CD4-positive, CD25-positive, alpha-beta regulatory T cell (primary cell): ENCODE measurements around the gene SYT17. TPM values are rescaled to one million over a fixed set of nuclear protein-coding genes. Genes with fewer than 3 reads are reported as not detected.

Experiments used
- ATAC-seq, 2 donors: fragments of 150-1000 bp; cut with Tn5 transposase; one replicate each; pipeline ENCODE4 v1.10.0; 2021; ENCODE audit warnings: low read depth in 2 of 2, moderate number of reproducible peaks in 2 of 2, moderate library complexity in 1 of 2
- DNase-seq, 3 donors: peaks; one replicate each; pipeline versions ENCODE4 v3.0.0 to v3.0.0-alpha.2; 2012 to 2022; ENCODE audit warnings: mixed read lengths in 1 of 3
- H3K27ac ChIP-seq: one replicate; pipeline ENCODE4 v1.7.0; 2013; ENCODE audit warnings: mild to moderate bottlenecking, low read length; ENCODE audit not compliant: insufficient read depth, poor library complexity, severe bottlenecking
- H3K27me3 ChIP-seq: one replicate; pipeline ENCODE4 v1.7.0; 2013; ENCODE audit warnings: low read length; ENCODE audit not compliant: control insufficient read depth, insufficient read depth
- H3K36me3 ChIP-seq: one replicate; pipeline ENCODE4 v1.7.0; 2013; ENCODE audit warnings: mild to moderate bottlenecking, low read length, moderate library complexity; ENCODE audit not compliant: control insufficient read depth, insufficient read depth
- H3K4me1 ChIP-seq: 2 replicates; pipeline ENCODE4 v1.7.0; 2013; ENCODE audit warnings: mild to moderate bottlenecking, low read length; ENCODE audit not compliant: insufficient read depth, control insufficient read depth, poor library complexity, severe bottlenecking
- H3K4me3 ChIP-seq: one replicate; pipeline ENCODE4 v1.7.0; 2013; ENCODE audit warnings: low read depth, mild to moderate bottlenecking, low read length, moderate library complexity
- H3K9me3 ChIP-seq, 2 experiments: 1 replicate in 1 of 2; 2 replicates in 1 of 2; pipeline ENCODE4 v1.7.0; 2013; ENCODE audit warnings: low read length in 2 of 2, mild to moderate bottlenecking in 1 of 2, moderate library complexity in 1 of 2; ENCODE audit not compliant: control insufficient read depth in 2 of 2
- H3K27ac Mint-ChIP-seq, 3 donors: one replicate each; pipeline ENCODE4 v1.8.0; 2020 to 2022; ENCODE audit warnings: mild to moderate bottlenecking in 3 of 3, mixed read lengths in 3 of 3, moderate library complexity in 2 of 3
- H3K27me3 Mint-ChIP-seq: one replicate; pipeline ENCODE4 v1.8.0; 2022; ENCODE audit warnings: mild to moderate bottlenecking, mixed read lengths
- H3K36me3 Mint-ChIP-seq: one replicate; pipeline ENCODE4 v1.8.0; 2020; ENCODE audit warnings: mixed read lengths
- H3K4me1 Mint-ChIP-seq, 4 donors: one replicate each; pipeline ENCODE4 v1.8.0; 2020 to 2022; ENCODE audit warnings: mixed read lengths in 4 of 4, mild to moderate bottlenecking in 1 of 4
- H3K4me3 Mint-ChIP-seq, 4 donors: one replicate each; pipeline ENCODE4 v1.8.0; 2020 to 2022; ENCODE audit warnings: mild to moderate bottlenecking in 4 of 4, mixed read lengths in 4 of 4, moderate library complexity in 3 of 4
- H3K9me3 Mint-ChIP-seq, 7 donors: one replicate each; pipeline ENCODE4 v1.8.0; 2020 to 2022; ENCODE audit warnings: mixed read lengths in 7 of 7, mild to moderate bottlenecking in 3 of 7, moderate library complexity in 2 of 7
- polyA plus RNA-seq, 4 donors: library from polyadenylated mRNA; unstranded; fragments of 300-500 nt; fragmentation: Illumina TruSeq; gene quantifications; one replicate each; pipeline ENCODE4 v1.2.3, GENCODE V29; 2021
- total RNA-seq: library from RNA; stranded (reverse); gene quantifications from one replicate; pipeline ENCODE4 v1.2.3, GENCODE V29; 2022

Gene SYT17
- total and polyA plus RNA-seq, 5 donors from 2014 or later: 0.25 TPM; not detected in 4

GRCh38 chr16:19315889-19316433 is 147.9 kb downstream of the SYT17 start:
- ATAC-seq: no peak
- no peaks in the 10 kb centered on the region for H3K9me3 ChIP-seq
- DNase-seq: no peak
- no peak overlapping the region for H3K27ac ChIP-seq
- no peaks in the 10 kb centered on the region for H3K36me3 ChIP-seq
- no peaks in the 10 kb centered on the region for H3K36me3 Mint-ChIP-seq
- H3K9me3 Mint-ChIP-seq: peaks cover 0 to 4% (median 0%) of the 10 kb centered on the region in 7 donors
- H3K4me1 ChIP-seq: no peaks in the 10 kb centered on the region
- H3K27me3 Mint-ChIP-seq: peaks cover 4% of the 10 kb centered on the region
- H3K4me1 Mint-ChIP-seq: no peaks in the 10 kb centered on the region
- no peak overlapping the region for H3K27ac Mint-ChIP-seq
- no peak overlapping the region for H3K4me3 Mint-ChIP-seq
- no peak overlapping the region for H3K4me3 ChIP-seq
- no peaks in the 10 kb centered on the region for H3K27me3 ChIP-seq

- no peak for ATAC-seq
- Mint-ChIP-seq H3K4me1 (no peaks in the 10 kb centered on the region), H3K27ac (no peak overlapping the region)
These were observed 148.8 kb downstream of the SYT17 start for GRCh38 chr16:19316846-19317245.

More at GRCh38 chr16:19316846-19317245, 148.8 kb downstream of the SYT17 start:
- Mint-ChIP-seq H3K4me3 (no peak overlapping the region), H3K27me3 (peaks cover 4% of the 10 kb centered on the region), H3K36me3 (no peaks in the 10 kb centered on the region), H3K9me3 (peaks cover 0 to 4% (median 0%) of the 10 kb centered on the region in 7 donors)
- H3K9me3 ChIP-seq: no peaks in the 10 kb centered on the region
- no peaks in the 10 kb centered on the region for H3K4me1 ChIP-seq
- no peaks in the 10 kb centered on the region for H3K27me3 ChIP-seq
- H3K27ac ChIP-seq: no peak overlapping the region
- no peaks in the 10 kb centered on the region for H3K36me3 ChIP-seq
- DNase-seq: no peak
- no peak overlapping the region for H3K4me3 ChIP-seq

Other genes with a start within 250 kb of the SYT17 start
- gene SMG1, start 241.8 kb upstream of the SYT17 start, total RNA-seq: 200 TPM
- 10 to 100 TPM in 2 of 4 donors, 1 to 10 TPM in 2; 9.2 to 11.9 (median 10.8) TPM for gene SMG1, start 241.8 kb upstream of the SYT17 start, polyA plus RNA-seq
- gene TMC7, start 184.3 kb upstream of the SYT17 start, total RNA-seq: not detected
- under 1 TPM in 1 of 4 donors, not detected in 3; 0.10 TPM for gene TMC7, start 184.3 kb upstream of the SYT17 start, polyA plus RNA-seq
- 13.1 TPM for gene COQ7, start 100.6 kb upstream of the SYT17 start, total RNA-seq
- gene COQ7, start 100.6 kb upstream of the SYT17 start, polyA plus RNA-seq: 10 to 100 TPM; 17.1 to 19.3 (median 18.6) TPM
- gene ITPRIPL2, start 54.3 kb upstream of the SYT17 start, total RNA-seq: 0.15 TPM
- gene ITPRIPL2, start 54.3 kb upstream of the SYT17 start, polyA plus RNA-seq: 1 to 10 TPM in 1 of 4 donors, under 1 TPM in 2, not detected in 1; 0.18 to 1.1 (median 0.21) TPM
- not detected for gene CLEC19A, start 117.5 kb downstream of the SYT17 start, total RNA-seq
- gene CLEC19A, start 117.5 kb downstream of the SYT17 start, polyA plus RNA-seq: not detected
- gene TMC5, start 249.6 kb downstream of the SYT17 start, total RNA-seq: not detected
- not detected for gene TMC5, start 249.6 kb downstream of the SYT17 start, polyA plus RNA-seq